ENCODE data around the gene NSMCE4A. TPM values are rescaled to one million over a fixed set of nuclear protein-coding genes. Genes with fewer than 3 reads are reported as not detected.
A peak's percentile ranks its signal among the peaks of the same experiment; 100 is the strongest.

Gene NSMCE4A
- total RNA-seq, 2 donors from 2014 or later = 68.9 to 70.8 TPM

GRCh38 chr10:122014652-122015248, 39.7 kb upstream of the NSMCE4A start:
- Histone ChIP-seq H3K27ac (no peak overlapping the region), H3K9me3 (no peaks in the 10 kb centered on the region), H3K27me3 (no peaks in the 10 kb centered on the region), H3K4me3 (no peak overlapping the region), H3K4me1 (peaks cover 31% of the 10 kb centered on the region), H3K36me3 (replicated peaks in 1 of 2; ENCODE audit: insufficient read depth in 1 of 2, low read depth in 2 of 2) (no peaks in the 10 kb centered on the region)
- WGBS, 2 donors = 71 to 72% methylated on average over 3 of the region's 3 CpGs
- no peak for TF ChIP-seq POLR2A (IDR thresholded peaks at IDR 0.05)
- TF ChIP-seq, protein P1, sequence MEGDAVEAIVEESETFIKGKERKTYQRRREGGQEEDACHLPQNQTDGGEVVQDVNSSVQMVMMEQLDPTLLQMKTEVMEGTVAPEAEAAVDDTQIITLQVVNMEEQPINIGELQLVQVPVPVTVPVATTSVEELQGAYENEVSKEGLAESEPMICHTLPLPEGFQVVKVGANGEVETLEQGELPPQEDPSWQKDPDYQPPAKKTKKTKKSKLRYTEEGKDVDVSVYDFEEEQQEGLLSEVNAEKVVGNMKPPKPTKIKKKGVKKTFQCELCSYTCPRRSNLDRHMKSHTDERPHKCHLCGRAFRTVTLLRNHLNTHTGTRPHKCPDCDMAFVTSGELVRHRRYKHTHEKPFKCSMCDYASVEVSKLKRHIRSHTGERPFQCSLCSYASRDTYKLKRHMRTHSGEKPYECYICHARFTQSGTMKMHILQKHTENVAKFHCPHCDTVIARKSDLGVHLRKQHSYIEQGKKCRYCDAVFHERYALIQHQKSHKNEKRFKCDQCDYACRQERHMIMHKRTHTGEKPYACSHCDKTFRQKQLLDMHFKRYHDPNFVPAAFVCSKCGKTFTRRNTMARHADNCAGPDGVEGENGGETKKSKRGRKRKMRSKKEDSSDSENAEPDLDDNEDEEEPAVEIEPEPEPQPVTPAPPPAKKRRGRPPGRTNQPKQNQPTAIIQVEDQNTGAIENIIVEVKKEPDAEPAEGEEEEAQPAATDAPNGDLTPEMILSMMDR (IDR thresholded peaks at IDR 0.05) = no peak
- no peak for DNase-seq
- ATAC-seq = no peak
- intact Hi-C loops (cut with DNase I) = no loop called here

GRCh38 chr10:122013311-122013780, 38.3 kb upstream of the NSMCE4A start:
- WGBS, 2 donors = 14 to 34% methylated on average over 6 to 8 of the region's 8 CpGs

GRCh38 chr10:122012731-122013130, 37.7 kb upstream of the NSMCE4A start:
- TF ChIP-seq, protein P1 (IDR thresholded peaks at IDR 0.05) = no peak
- TF ChIP-seq POLR2A (IDR thresholded peaks at IDR 0.05) = no peak
- ATAC-seq (no peak), DNase-seq (peak in 1 of 4 donors; percentile 13)
- Histone ChIP-seq H3K27me3 (no peaks in the 10 kb centered on the region), H3K4me1 (peaks cover 21% of the 10 kb centered on the region), H3K9me3 (no peaks in the 10 kb centered on the region), H3K27ac (peak overlapping the region; percentile 52 to 84 (median 64)), H3K4me3 (no peak overlapping the region), H3K36me3 (replicated peaks in 1 of 2; ENCODE audit: insufficient read depth in 1 of 2, low read depth in 2 of 2) (no peaks in the 10 kb centered on the region)
- 52 to 55% methylated on average over 5 of the region's 5 CpGs for WGBS, 2 donors
- intact Hi-C loops (cut with DNase I) = no loop called here

More at GRCh38 chr10:122013311-122013780, 38.3 kb upstream of the NSMCE4A start:
- Histone ChIP-seq H3K27ac (peak overlapping the region; percentile 52 to 84 (median 64)), H3K27me3 (no peaks in the 10 kb centered on the region), H3K9me3 (no peaks in the 10 kb centered on the region), H3K4me3 (no peak overlapping the region), H3K36me3 (replicated peaks in 1 of 2; ENCODE audit: insufficient read depth in 1 of 2, low read depth in 2 of 2) (no peaks in the 10 kb centered on the region), H3K4me1 (peaks cover 24% of the 10 kb centered on the region)
- TF ChIP-seq, protein P1 (IDR thresholded peaks at IDR 0.05) = no peak
- peak in 2 of 3 donors; percentile 35 to 45 for TF ChIP-seq POLR2A (IDR thresholded peaks at IDR 0.05)
- intact Hi-C loops (cut with DNase I) = no loop called here
- peak; percentile 90 for ATAC-seq
- peak; percentile 53 to 77 (median 67) for DNase-seq

DNA sequence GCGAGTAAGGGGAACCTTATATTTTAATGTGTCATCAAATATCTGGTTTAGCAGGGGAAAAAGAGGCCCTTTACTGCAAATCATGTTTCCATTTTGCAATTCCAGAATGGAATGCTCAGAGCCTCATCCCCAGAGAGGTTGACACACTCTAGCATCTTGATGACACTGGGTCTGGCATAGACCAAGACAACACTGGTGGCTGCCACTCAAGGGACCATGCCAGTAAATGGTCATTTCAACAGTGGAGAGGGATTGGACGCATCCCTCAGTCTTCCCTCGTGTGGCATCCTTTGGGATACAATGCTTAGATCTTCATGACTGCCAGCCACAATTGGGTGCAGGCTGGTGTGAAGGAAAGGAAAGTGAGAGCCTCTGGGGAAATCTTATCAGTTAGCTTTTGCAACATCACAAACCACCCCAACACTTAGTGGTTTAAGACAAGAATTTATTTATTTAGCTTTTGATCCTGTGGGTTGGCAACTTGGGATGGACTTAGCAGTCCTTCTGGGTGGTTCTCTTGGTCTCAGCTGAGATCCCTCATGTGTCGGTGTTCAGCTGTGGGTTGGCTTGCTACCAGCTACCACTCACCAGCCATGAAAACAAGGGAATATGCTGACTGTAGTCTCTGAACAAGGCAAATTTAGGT, 35.5 kb upstream of the NSMCE4A start:
- no peak for DNase-seq
- H3K4me1 ChIP-seq = peaks cover 21% of the 10 kb centered on the region
- no peaks in the 10 kb centered on the region for H3K36me3 ChIP-seq (replicated peaks in 1 of 2; ENCODE audit: insufficient read depth in 1 of 2, low read depth in 2 of 2)
- ATAC-seq = no peak
- WGBS, 2 donors = 93 to 94% methylated on average over 4 of the region's 4 CpGs
- H3K27me3 ChIP-seq = no peaks in the 10 kb centered on the region
- no peak overlapping the region for H3K4me3 ChIP-seq
- intact Hi-C loops (cut with DNase I) = no loop called here
- no peak overlapping the region for H3K27ac ChIP-seq
- no peaks in the 10 kb centered on the region for H3K9me3 ChIP-seq
- TF ChIP-seq, protein P1 (IDR thresholded peaks at IDR 0.05) = no peak

All from body of pancreas (tissue), 4 donors.